Fibroblast of gingiva (primary cell): ENCODE measurements around the gene CYP27C1.

Source experiments
- DNase-seq: peaks from one replicate; pipeline ENCODE4 v3.0.0-alpha.2; 2011; ENCODE audit warnings: low read depth

CYP27C1 gene

DNA sequence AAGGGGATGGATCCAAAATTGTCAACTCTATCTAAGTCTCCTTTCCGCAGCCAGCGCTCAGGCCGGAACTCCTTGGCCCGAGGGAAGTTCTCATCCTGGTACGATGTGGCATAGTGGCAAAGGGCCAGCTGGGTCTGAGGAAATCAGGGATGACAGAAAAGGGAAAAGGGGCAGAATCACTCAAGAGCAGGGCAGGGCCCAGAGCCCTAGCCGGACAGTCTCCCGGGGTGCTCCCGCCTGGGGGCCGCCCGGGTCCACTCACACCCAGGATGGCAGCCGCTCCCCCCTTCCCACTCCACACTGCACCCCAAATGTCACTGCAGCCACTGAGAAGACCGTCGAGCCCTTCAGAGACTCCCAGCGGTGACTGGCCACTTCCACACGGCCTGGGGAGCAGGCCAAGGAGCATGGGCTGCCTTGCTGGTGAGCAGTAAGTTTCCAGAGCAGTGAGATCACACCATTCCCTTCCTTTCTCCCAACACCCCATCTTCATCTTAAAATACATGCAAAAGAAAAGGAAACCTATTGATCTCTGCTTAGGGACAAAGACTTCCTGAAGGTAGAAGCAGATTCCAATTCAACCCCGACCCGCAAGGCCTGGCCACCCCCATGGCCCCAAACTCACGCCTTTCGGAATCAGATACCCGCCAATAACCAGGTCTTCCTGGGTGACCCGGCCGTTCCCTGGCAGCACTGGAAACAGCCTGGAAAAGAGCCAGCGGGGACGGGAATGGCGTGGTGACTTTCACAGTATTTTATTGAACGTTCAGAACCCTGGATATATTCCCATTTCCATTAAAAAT lies 26.7 kb downstream of the CYP27C1 start:
- no peak for DNase-seq

DNA sequence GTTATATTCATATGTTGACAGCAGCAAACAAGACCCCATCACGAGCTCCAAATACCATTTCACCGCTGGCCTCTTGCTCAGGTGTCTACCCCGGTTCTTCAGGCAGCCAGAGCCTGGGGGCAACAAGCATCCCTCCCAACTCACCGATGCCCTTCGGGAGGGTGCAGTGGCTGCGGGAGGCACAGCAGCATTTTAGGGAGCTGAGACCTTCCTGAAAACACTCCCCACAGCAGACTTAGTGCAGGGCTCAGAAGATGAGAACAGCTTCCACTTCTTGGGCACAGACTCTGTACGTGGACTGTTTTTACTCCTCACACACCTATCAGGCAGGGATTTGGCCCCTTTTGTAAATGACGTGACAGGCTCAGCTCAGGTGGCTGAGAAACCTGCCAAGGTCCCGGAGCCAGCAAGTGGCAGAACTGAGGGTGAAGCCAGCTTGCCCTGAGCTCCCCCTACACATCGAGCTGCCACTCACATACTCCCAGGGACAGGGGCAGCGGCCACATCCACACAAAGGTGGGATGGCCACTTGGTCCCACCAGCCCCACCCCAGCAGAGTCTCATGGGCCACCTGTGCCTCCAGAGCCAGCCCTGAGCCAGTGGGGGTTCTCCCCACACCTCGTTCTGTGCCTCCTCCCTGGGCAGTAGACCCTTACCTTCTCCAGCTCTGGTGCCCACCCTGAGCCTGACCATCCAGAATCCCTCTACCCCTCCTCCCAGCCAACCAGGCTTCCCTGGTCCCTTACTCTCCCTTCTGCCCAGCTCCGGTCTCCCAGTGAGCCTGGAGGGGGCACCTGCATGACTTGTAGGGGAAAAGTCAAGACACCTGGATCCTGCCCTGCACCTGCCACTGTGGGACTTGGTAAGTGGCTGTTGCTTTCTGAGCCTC lies 28.5 kb downstream of the CYP27C1 start:
- DNase-seq: no peak

DNA sequence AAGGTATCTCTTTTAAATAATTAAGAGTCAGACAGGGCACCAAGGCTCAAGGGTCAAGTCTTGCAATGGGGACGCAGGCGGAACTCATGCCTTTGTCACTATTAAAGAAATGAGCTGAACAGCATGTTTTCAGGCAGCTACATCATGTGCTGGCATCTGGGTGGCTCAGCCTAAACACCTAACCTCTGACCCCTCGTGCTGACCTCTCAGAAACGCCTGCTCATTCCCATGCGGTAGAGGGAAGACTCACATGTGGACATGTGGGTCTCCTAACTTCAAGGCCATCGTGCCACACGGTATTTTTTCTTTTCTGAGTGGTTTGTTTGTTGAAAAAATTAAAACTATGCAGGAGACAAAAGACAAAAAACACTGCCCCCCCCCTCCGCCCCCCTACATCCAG lies 31.3 kb downstream of the CYP27C1 start:
- DNase-seq: no peak

DNA sequence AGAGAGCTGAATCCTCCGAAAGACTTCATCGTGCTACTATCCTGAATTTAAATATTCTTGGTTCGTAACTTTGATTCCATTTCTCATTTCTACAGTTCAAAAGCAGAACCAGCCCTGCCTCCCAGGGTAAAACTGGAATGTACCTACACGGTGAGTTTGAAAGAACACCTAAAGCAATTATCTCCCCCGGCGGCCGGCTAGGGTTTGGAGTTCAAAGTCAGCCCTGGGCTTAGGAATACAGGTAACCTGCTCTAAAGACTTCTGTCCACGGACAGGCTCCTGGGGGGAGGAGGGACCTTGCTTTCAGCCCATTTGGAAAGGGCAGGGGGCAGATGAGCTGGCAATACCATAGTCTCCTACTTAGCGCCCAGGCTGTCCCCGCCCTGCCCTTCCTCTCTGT lies 32.3 kb downstream of the CYP27C1 start:
- DNase-seq: no peak

DNA sequence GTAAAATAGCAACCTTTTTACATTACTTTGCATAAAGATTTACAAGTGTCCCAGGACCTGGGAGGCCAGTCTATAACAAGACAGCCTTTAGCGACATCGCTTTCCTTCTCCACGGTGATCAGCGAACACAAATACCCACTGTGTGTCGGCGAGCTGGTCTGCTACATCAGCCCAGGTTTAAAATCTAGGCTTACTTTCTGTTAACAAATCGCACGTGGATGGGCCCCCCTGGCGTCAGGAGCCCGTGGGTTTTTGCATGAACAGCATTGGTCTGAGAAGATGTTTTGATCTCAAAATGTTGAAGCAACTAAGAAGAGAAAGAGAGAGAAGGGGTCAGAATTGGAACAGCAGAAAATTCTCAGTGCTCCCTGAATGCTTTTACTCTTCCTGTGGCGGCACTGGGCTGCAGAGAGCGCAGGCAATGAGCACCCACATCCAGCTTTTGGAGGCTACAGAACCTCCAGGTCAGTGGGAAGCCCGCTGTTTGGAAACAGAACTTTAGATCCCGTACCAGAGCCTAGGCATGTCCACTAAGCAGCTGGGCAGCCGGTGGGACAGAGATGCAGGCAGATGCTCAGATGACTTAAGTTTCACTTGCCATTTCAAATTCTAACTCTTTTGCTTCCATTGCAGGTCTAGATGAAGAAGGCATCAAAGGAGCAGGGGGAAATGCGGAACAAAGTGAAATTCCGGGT lies 32.9 kb downstream of the CYP27C1 start:
- DNase-seq: no peak

DNA sequence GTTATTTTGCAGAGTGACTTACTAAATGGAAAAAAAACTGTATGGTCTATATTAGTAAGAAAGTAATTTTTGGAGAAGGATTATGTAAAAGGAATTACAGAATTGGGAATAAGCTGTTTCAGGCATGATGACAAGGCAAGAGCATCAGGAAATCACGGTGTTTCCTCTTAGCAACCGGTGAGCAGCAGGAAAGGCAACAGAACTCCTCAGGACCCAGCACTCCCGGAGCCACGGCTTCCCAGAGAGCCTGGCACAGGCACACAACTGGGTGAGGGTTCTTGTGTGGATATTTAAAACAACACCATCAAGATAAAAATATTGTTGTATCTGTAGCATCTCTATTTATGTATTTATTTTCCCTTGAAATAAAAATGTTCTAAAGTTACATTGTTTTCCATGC lies 34.4 kb downstream of the CYP27C1 start:
- no peak for DNase-seq

DNA sequence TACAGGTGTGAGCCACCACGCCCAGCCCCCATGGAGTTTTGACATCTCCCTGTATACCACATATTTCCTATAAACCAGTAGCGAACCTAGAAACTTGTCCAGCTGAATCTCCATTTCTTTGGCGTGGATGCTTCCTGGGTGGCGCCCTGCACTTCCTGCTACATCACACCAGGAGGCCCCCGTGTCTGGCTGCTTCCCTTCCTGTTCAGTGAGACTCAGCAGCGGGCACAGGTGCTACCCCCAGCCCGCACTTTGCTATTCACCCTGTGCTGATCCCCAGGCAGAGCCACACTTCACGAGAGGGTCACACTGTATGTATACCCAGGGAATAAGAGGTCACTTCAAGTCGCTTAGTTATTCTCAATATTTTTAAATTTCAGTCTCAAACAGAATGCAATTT lies 35.0 kb downstream of the CYP27C1 start:
- no peak for DNase-seq

DNA sequence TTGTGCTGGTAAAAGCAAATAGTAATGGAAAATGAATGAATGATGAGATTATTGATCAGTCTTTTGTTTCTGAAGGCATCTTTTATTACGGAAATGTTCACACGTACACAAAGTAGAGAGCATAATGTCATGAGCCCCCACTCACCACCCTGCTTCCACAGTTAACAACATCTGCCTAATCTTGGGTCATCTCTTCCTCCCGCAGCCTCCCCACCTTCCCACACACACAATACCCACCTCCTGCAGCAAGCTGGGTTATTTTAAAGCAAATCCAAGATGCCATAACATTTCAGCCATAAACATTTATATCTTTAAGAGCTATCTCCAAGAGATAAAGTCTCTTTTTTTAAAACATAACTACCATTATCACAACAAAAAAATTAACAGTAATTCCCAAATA lies 36.3 kb downstream of the CYP27C1 start:
- no peak for DNase-seq

DNA sequence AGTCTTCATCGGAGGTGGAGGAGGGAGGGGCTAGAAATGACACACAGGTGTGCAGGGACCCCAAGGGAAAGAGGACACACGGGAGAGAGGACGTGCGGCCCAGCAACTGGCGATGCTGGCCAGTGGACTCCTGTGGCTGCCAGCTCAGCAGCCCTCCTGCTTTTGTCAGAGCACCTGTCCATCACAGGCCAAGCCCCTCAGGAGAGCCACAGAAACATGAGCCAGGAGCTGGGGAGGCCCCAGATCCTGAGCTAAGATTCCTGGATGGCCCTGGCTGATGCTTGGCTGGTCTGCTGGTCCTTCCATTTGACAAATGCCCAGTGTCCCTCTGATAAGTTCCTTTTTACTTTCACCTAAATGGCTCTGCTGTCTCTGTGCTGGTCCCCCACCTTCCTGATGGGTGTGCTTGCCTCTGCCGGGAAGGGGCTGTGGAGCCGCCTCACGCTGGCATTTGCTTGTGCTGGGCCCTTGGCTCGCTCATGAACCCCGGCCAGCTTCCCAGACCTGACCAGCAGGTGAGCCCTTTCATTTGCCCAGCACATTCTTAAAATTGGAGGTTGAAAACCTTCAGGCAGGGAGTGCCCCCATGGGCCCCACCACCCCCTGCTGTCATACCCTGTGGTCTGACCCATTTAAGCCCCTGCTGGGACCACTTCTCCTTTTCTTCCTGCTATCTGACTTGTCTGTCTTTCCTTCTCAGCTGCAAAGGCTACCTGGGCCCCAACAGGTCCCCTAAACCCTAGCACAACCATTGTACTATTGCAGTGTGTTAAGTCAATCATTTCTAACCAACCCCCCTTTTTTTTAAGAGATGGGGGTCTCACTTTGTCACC lies 37.3 kb downstream of the CYP27C1 start:
- no peak for DNase-seq

DNA sequence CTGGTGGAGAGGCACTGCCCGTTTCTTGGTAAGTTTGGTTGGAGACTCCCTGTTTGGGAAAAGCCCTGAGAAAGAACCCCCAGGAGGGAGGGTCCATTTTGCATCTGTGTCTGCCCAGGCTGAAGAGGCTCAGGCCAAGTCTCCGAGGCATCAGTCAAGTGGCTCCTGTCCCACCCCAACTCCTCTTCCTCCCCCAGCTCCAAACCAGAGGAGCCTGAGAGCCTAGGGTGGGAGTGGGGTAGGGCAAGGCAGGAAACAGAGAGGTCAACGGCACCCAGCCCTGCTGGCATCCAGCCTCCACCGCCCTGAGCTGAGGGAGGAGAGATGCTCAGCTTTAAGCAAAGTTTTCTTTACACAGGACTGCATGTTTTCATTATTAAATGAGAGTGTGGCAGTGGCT lies 38.2 kb downstream of the CYP27C1 start:
- DNase-seq: no peak

DNA sequence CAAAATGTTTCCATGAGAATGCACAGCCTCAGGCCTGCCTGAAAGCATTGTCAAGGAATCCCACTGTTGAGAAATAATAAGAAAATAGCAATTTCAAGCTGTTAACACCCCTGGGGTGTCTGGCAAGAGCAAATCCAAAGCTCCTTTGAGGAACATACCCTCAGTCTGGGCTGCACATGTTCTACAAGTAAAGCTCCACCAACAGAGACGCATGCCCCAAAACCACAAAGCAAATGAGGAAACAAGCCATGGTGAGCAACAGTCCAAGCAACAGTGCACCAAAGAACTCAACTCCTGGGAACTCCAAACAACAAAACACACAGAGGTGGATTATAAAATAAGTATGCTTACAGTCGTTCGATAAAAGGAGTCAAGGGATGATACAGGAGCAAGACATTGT lies 40.3 kb downstream of the CYP27C1 start:
- peak; percentile 16 for DNase-seq

DNA sequence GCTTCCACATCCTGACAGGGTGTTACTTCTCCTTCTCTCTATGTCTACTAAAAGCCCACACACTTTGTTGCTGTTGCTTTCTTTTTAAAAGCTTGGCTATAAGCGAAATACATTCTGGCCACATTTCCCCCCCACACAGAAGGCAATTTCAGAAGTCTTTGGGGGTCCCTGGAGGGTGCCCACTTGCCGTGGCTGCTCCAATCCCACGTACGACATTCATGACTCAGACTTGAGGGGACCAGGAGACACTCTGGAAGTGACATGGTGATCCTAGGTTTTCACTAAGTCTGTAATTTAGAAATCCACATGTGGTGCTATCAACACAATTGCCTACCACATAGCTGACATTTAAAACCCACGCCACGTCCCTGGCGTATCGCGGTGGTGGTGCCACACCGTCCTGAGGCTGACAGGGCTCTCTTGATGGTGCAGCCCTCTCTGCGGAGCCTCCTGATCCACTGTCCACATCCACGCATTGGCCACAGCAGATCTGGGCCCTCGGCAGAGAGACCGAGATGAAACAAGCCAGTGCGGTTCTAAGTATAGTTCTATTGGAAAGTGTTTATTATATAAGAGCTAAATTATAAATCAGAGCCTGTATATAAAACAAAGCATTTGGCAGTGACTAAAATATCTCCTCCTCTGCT lies 42.4 kb downstream of the CYP27C1 start:
- no peak for DNase-seq

DNA sequence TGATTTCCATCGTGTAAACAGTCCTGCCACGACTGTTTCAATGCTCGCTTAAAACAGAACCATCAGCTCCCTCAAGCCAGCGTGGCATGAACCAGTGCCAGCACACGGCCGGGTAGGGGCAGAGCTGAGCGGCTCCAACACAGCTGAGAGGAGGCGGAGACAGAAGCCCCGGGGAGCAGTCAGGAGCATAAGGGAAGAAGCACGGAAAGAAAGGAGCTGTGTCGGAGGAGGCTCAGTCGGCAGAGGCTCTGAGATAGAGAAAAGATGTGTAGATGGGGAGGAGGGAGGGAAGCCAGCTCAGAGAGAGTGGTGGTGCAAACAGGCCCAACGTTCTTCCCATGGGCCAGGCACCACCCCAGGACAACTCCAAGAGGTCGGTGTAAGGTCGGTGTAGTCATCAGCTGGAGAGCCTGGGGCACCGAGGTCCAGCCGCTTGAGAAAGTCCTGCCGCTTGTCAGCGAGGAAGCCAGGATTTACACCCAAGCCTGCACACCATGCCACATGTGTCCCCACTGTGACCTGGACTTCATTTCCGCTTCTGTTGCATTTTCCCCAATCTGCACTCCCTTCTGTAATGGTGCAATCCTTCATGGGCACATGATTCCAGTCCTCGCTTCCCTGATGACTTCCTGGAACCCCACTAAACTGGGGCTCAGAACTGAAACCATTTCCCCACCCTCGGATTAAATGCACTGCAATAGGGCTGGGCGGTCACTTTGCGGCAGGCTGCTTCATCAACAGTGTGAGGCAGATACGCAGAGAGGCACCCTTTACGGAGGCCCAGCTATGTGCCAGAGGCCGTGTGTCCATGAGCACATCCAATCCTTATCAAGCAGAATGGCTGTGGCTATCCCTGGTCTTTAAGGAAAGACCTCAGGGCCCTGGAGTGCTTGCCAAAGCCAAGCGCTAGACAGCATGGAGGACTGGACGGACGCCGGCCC lies 43.5 kb downstream of the CYP27C1 start:
- peak; percentile 73 for DNase-seq

DNA sequence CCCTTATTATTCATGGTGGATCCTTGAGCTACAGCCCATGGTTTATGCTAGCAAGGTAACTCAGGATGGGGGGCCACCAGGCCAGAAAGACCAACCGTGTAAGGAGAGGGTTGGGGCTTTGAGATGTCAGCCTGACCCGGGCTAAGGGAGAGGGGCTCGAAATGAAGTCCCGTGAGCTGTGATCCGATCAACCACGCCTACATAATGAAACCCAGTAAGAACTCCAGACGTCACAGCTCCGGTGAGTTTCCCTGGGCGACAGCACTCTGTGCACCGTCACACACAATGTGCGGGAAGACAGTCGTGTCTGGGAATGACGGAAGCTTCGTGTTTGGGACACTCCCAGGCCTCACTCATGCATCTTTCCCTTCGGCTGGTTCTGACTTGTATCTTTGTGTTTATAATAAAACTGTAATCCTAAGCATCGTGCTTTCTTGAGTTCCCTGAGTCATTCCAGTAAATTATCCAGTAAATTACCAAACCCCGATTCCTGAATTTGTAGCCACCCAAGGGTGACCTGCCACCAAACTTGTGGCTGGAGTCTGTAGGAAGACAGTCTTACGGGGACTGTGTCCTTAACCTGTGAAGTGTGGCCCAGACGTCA lies 44.2 kb downstream of the CYP27C1 start:
- DNase-seq: peak; percentile 82

DNA sequence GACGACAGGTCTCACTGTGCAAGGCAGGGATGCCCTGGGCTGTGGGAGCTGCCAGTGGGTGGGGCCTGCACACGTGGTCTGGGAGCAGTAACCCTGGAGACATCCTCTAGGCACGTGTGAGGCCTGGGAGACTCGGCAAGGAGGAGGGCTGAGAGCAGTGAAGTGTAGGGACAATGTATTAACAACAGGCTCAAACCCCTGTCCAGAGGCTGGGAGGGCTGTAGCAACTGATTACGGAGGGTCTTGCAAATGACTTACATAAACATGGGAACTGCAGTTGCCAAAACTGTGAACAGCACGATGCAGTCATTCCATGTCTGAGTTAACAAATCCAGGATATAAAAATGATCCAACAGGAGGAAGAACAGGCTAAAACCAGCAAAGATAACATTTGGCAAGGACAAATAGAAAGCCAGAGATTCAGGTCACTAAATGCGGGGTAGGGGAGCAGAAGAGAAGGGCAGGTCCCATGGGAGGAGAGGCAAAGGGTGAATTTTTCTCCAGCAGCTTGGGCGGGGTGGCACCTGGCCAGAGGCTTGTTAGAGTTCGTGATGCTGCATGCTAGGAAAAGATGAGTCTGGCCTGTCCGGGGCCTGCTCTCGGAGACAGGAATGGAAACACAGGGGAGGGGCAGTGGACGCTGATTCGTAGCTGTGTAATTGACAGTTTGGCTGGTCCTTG lies 44.9 kb downstream of the CYP27C1 start:
- peak; percentile 58 for DNase-seq

DNA sequence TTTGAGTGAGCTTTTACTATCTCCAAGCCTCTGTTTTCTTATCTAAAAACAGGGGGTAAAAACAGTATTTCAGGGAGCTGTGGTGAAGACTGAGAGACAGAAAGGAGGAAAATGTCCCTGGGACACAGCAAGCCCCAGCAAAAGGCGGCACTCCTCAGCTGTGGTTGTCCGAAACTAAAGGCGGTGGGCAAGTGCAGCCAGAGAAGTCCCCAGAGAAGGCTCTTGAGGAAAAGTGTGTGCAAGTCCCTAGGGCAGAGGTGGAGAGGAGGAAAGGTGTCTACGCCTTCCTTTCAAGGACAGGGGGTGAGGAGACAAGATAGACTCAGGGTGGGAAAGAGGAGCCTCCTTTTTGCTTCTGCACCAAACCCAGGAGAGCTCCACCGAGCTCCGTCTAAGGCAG lies 45.5 kb downstream of the CYP27C1 start:
- DNase-seq: no peak

DNA sequence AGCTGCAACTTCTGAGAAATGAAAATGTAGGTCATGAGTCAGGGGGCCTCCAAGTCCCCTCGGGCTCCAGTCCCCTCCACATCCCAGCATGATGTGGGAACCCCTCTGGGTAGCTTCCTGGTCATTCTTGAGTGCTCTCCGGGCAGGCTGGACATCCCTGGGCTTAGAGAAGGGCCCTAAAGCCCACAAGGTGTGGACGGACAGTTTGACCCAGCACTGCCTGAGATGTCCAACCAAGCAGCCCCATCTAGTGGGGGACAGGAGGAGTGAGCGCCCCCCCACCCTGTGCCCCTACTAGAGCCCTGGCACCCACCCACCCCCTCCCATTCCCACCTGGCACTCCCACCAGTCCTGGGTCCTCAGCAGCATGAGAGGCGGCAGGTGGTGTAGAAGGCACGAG lies 46.0 kb downstream of the CYP27C1 start:
- DNase-seq: peak; percentile 38

DNA sequence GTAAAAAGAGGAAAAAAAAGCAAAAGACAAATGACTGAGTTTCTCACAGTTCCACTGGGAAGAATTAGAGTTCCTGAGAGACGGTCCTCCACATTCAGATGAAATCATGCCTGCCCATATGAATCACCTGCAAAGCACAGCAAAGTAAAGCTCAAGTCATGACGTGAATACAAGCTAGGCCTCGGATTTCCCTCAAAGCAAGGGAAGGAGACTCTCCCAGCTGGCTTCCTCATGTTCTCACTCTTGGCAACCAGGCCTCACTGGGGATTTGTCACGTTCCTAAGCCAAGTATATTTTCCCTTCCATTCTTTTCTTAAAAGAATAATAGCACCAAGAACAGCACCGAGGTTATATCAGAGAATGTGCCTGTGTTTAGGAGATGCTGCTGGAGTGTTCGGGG lies 47.0 kb downstream of the CYP27C1 start:
- peak; percentile 81 for DNase-seq

DNA sequence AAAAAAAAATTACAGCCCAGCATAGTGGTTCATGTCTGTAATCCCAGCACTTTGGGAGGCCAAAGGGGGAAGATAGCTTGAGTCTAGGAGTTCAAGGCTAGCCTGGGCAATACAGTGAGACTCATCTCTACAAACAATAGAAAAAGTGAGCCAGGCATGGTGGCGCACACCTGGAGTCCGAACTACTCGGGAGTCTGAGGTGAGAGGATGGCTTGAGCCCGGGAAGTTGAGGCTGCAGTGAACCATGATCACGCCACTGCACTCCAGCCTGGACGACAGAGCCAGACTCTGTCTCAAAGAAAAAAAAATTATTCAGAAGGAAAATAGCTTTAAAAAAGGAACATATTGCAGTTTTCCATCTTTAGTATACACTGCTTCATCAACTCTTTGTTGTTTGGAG lies 47.8 kb downstream of the CYP27C1 start:
- DNase-seq: no peak
